ENCODE measurements around the gene CELA2A.

DNA sequence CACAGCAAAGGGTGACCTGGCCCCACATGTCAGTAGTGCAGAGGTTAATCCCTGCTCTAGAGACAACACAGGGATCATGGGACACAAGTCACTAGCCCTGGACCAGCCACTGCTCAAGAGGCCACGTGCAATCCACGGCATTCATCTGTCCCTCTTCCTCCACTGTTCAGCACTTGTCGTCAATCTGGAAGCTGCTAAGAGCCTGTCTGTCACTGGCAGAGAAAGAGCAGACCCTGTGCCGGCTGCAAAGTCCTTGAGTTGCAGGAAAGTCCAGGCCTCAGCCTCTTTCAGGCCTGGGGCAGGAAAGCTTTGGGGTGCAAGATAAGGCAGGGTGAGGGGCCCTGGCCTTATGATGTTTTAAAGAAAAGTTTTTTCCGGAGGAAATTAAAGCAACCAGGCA, 36.1 kb downstream of the CELA2A start:
- TF ChIP-seq, protein P1, sequence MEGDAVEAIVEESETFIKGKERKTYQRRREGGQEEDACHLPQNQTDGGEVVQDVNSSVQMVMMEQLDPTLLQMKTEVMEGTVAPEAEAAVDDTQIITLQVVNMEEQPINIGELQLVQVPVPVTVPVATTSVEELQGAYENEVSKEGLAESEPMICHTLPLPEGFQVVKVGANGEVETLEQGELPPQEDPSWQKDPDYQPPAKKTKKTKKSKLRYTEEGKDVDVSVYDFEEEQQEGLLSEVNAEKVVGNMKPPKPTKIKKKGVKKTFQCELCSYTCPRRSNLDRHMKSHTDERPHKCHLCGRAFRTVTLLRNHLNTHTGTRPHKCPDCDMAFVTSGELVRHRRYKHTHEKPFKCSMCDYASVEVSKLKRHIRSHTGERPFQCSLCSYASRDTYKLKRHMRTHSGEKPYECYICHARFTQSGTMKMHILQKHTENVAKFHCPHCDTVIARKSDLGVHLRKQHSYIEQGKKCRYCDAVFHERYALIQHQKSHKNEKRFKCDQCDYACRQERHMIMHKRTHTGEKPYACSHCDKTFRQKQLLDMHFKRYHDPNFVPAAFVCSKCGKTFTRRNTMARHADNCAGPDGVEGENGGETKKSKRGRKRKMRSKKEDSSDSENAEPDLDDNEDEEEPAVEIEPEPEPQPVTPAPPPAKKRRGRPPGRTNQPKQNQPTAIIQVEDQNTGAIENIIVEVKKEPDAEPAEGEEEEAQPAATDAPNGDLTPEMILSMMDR (conservative IDR thresholded peaks at IDR 0.05 in 1 of 2, IDR thresholded peaks at IDR 0.05 in 1 of 2; ENCODE audit: extremely low read depth in 1 of 2, insufficient read depth in 1 of 2, low read depth in 1 of 2, low read length in 2 of 2), result no peak
- TF ChIP-seq EZH2 (IDR thresholded peaks at IDR 0.05; ENCODE audit: borderline replicate concordance, low read length), result no peak
